Loucy (cell line): ENCODE data around the gene SOBP.

ENCODE experiments used
- H2AFZ ChIP-seq: fragments of 200-600 bp; sonication (generic); 2 replicates; pipeline ENCODE4 v1.6.0; 2016; ENCODE audit warnings: antibody characterized with exemption, mild to moderate bottlenecking, low read length, moderate library complexity
- H3F3A ChIP-seq: fragments of 200-600 bp; 2 replicates; pipeline ENCODE4 v1.6.0; 2016; ENCODE audit warnings: antibody characterized with exemption, low read depth, mild to moderate bottlenecking
- H3K27me3 ChIP-seq: fragments of 200-600 bp; sonication (generic); 2 replicates; pipeline ENCODE4 v1.6.1; 2014; ENCODE audit warnings: low read length, mild to moderate bottlenecking; ENCODE audit not compliant: insufficient read depth, poor library complexity, severe bottlenecking
- H3K36me3 ChIP-seq: fragments of 200-600 bp; sonication (generic); 2 replicates; pipeline ENCODE4 v1.6.1; 2016; ENCODE audit warnings: low read length; ENCODE audit not compliant: insufficient read depth
- H3K4me1 ChIP-seq: fragments of 200-600 bp; sonication (generic); 2 replicates; pipeline ENCODE4 v1.5.1; 2014; ENCODE audit warnings: low read length, mild to moderate bottlenecking; ENCODE audit not compliant: insufficient read depth, poor library complexity, severe bottlenecking
- H3K4me2 ChIP-seq: fragments of 200-600 bp; sonication (generic); 2 replicates; pipeline ENCODE4 v1.6.0; 2014; ENCODE audit warnings: antibody characterized with exemption, low read length, low read depth, mild to moderate bottlenecking; ENCODE audit not compliant: poor library complexity, severe bottlenecking
- H3K4me3 ChIP-seq: fragments of 200-600 bp; sonication (generic); 2 replicates; pipeline ENCODE4 v1.5.1; 2014; ENCODE audit warnings: low read length, mild to moderate bottlenecking, mixed read lengths; ENCODE audit not compliant: poor library complexity, severe bottlenecking
- H3K79me2 ChIP-seq: fragments of 200-600 bp; sonication (generic); 2 replicates; pipeline ENCODE4 v1.6.1; 2014; ENCODE audit warnings: low read length; ENCODE audit not compliant: insufficient read depth
- H3K9ac ChIP-seq: fragments of 200-600 bp; sonication (generic); 2 replicates; pipeline ENCODE4 v1.6.0; 2014; ENCODE audit warnings: mild to moderate bottlenecking, low read depth, low read length, moderate library complexity; ENCODE audit not compliant: poor library complexity, severe bottlenecking
- H3K9me2 ChIP-seq: fragments of 200-600 bp; sonication (generic); replicated peaks from 2 replicates; pipeline ENCODE4 v1.6.1; 2016; ENCODE audit warnings: low read depth, low read length, mixed read lengths
- H3K9me3 ChIP-seq: fragments of 200-600 bp; sonication (generic); 2 replicates; pipeline ENCODE4 v1.6.1; 2014; ENCODE audit warnings: mild to moderate bottlenecking, antibody characterized with exemption, low read length, low read depth; ENCODE audit not compliant: insufficient read depth
- H4K20me1 ChIP-seq: fragments of 200-600 bp; sonication (generic); 2 replicates; pipeline ENCODE4 v1.6.0; 2014; ENCODE audit warnings: antibody characterized with exemption, low read length, mild to moderate bottlenecking; ENCODE audit not compliant: insufficient read depth, poor library complexity, severe bottlenecking
- EZH2phosphoT487 ChIP-seq: fragments of 200-600 bp; IDR thresholded peaks from 2 replicates; pipeline ENCODE4 v1.6.1; 2018; ENCODE audit warnings: antibody characterized with exemption, mild to moderate bottlenecking, moderate library complexity, borderline replicate concordance
- TF ChIP-seq, protein P1 (sequence below): fragments of 200-600 bp; sonication (generic); conservative IDR thresholded peaks from 2 replicates; pipeline ENCODE4 v1.5.1; 2014; ENCODE audit warnings: mild to moderate bottlenecking, antibody characterized with exemption, low read length

Gene SOBP

DNA sequence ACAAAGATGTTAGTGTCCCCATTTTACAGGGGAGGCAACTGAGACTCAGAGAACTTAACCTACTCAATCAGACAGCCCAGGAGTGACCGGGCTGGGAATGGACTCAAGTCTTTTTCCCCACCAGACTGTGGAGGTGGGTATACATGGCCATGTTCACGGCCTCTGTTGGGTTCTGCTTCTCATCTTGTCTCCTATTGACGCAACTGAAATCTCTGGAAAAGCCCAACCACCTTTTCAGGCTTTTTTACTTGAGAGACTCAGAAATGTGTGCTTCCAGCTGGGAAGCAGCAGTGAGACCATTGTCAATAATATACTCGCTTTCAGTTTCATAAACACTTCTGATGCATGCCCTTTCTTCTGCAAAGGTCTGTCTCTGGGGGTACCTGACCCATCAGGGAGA lies 70.7 kb downstream of the SOBP start:
- H2AFZ ChIP-seq, result no peak overlapping the region
- H3K4me3 ChIP-seq, result no peak overlapping the region
- H3K9ac ChIP-seq, result no peak overlapping the region
- H4K20me1 ChIP-seq, result no peaks in the 10 kb centered on the region
- no peaks in the 10 kb centered on the region for H3K27me3 ChIP-seq
- H3K79me2 ChIP-seq, result no peaks in the 10 kb centered on the region
- H3K9me3 ChIP-seq, result no peaks in the 10 kb centered on the region
- H3F3A ChIP-seq, result no peaks in the 10 kb centered on the region
- TF ChIP-seq, protein P1, sequence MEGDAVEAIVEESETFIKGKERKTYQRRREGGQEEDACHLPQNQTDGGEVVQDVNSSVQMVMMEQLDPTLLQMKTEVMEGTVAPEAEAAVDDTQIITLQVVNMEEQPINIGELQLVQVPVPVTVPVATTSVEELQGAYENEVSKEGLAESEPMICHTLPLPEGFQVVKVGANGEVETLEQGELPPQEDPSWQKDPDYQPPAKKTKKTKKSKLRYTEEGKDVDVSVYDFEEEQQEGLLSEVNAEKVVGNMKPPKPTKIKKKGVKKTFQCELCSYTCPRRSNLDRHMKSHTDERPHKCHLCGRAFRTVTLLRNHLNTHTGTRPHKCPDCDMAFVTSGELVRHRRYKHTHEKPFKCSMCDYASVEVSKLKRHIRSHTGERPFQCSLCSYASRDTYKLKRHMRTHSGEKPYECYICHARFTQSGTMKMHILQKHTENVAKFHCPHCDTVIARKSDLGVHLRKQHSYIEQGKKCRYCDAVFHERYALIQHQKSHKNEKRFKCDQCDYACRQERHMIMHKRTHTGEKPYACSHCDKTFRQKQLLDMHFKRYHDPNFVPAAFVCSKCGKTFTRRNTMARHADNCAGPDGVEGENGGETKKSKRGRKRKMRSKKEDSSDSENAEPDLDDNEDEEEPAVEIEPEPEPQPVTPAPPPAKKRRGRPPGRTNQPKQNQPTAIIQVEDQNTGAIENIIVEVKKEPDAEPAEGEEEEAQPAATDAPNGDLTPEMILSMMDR, result no peak
- no peaks in the 10 kb centered on the region for H3K9me2 ChIP-seq
- H3K4me2 ChIP-seq, result no peak overlapping the region
- no peaks in the 10 kb centered on the region for H3K4me1 ChIP-seq
- H3K36me3 ChIP-seq, result 0 out of 2 replicates have a peak, but pooled peaks cover 6% of the 10 kb centered on the region

DNA sequence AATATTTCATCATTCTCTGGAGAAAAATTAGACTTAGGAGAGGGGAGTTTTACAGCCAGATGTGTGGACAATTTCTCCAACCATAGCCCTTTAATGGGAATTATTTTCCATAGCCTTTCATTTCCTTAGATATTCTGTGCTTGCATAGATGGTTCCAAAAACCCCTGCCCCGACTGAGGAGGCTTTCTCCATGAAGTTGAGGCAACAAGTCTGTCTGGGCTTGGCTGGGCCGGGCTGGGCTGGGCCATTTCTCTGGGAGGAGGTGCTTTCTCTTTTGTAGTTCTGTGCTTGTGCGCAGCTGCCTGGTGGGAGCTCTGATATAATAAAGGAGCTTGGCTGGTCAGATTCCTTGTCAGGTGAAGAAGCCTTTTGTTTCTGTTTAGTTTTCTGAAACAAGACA lies 71.4 kb downstream of the SOBP start:
- no peak overlapping the region for H3K4me2 ChIP-seq
- no peaks in the 10 kb centered on the region for H3K27me3 ChIP-seq
- no peaks in the 10 kb centered on the region for H3K79me2 ChIP-seq
- H3K36me3 ChIP-seq, result 0 out of 2 replicates have a peak, but pooled peaks cover 6% of the 10 kb centered on the region
- no peak overlapping the region for H3K9ac ChIP-seq
- no peaks in the 10 kb centered on the region for H3K4me1 ChIP-seq
- no peaks in the 10 kb centered on the region for H4K20me1 ChIP-seq
- H2AFZ ChIP-seq, result no peak overlapping the region
- no peak overlapping the region for H3K4me3 ChIP-seq
- no peak for TF ChIP-seq EZH2phosphoT487
- TF ChIP-seq, protein P1, result no peak
- H3K9me3 ChIP-seq, result no peaks in the 10 kb centered on the region
- no peaks in the 10 kb centered on the region for H3K9me2 ChIP-seq
- H3F3A ChIP-seq, result no peaks in the 10 kb centered on the region

DNA sequence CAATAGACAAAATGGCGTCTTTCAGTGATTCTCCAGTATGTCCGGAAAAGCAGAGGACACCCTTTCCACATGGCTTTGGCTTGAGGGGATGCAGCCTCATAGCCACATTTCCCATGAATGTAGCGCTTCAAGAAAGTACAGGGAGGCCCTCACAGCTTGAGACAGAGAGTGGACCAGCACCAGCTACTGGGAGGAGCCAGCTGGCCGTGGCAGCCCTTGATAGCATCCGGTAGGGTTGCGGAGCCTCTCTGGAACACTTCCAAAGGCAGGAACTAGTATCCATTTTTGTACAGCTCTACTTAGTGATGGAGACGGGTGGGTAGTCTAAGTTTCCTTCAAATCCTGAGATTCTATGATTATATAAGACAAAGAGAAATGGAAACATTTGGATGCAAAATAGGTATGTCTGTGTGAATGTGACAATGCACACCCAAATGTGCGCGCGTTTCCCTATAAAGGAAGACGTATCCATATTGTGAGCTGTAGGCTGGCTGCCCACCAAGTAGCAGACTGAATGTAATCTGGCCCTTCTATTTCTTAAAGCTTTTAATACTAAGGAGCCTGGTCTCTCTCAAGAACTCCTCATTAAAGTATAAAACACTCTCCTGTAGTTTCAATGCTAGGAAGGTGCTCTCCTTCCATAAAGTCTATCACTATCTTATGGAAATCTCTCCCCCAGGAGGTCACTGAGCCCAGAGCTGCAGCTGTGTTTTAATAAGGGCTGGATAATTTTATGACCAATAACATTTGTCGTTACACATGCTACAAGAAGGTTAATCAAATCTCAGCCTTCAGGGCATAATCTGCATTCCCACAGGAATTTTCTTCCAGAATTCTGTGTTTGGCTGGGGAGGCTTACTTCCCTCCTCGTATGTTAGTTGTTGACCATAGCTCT lies 74.0 kb downstream of the SOBP start:
- Histone ChIP-seq H3K4me2 (no peak overlapping the region), H3K79me2 (no peaks in the 10 kb centered on the region), H3K9me2 (no peaks in the 10 kb centered on the region), H2AFZ (no peak overlapping the region), H3K27me3 (no peaks in the 10 kb centered on the region), H3F3A (no peaks in the 10 kb centered on the region), H3K4me1 (no peaks in the 10 kb centered on the region), H3K4me3 (no peak overlapping the region), H4K20me1 (peaks cover 2% of the 10 kb centered on the region), H3K36me3 (peaks cover 6% of the 10 kb centered on the region; the same call in 1 of the 2 replicates), H3K9ac (no peak overlapping the region), H3K9me3 (no peaks in the 10 kb centered on the region)
- TF ChIP-seq EZH2phosphoT487, result no peak
- TF ChIP-seq, protein P1, result no peak
